Endodermal cell (in vitro differentiated cells): Measurements from ENCODE around the gene CALCA. TPM values are rescaled to one million over a fixed set of nuclear protein-coding genes. Genes with fewer than 3 reads are reported as not detected.
"Not testable (repeated sequence)": the region's sequence is repeated elsewhere in the genome, so short reads cannot be mapped to it uniquely, and the experiment has no call there.

Source experiments
- DNase-seq: peaks from one replicate; pipeline ENCODE4 v3.0.0-alpha.2; 2017
- H3K27ac ChIP-seq: 2 replicates; pipeline ENCODE4 v1.5.1; 2013; ENCODE audit warnings: mild to moderate bottlenecking, low read depth, low read length, moderate library complexity
- H3K27me3 ChIP-seq: 2 replicates; pipeline ENCODE4 v1.6.1; 2013; ENCODE audit warnings: mild to moderate bottlenecking, low read length, moderate library complexity; ENCODE audit not compliant: insufficient read depth, control insufficient read depth, poor library complexity, severe bottlenecking
- H3K36me3 ChIP-seq: 2 replicates; pipeline ENCODE4 v1.7.0; 2013; ENCODE audit warnings: mild to moderate bottlenecking, low read length, moderate library complexity; ENCODE audit not compliant: control insufficient read depth, insufficient read depth
- H3K4me1 ChIP-seq: one replicate; pipeline ENCODE4 v1.7.0; 2013; ENCODE audit warnings: low read length; ENCODE audit not compliant: control insufficient read depth, insufficient read depth
- H3K4me3 ChIP-seq: 2 replicates; pipeline ENCODE4 v1.5.1; 2013; ENCODE audit warnings: mild to moderate bottlenecking, low read length, moderate library complexity
- H3K9ac ChIP-seq: 2 replicates; pipeline ENCODE4 v1.6.1; 2013; ENCODE audit warnings: mild to moderate bottlenecking, low read length, moderate library complexity; ENCODE audit not compliant: poor library complexity, severe bottlenecking; ENCODE audit errors: extremely low read depth
- H3K9me3 ChIP-seq: 2 replicates; pipeline ENCODE4 v1.6.1; 2013; ENCODE audit warnings: mild to moderate bottlenecking, low read length, moderate library complexity; ENCODE audit not compliant: control insufficient read depth
- H3K27ac Mint-ChIP-seq: 2 replicates; pipeline ENCODE4 v1.8.0; 2020; ENCODE audit warnings: mixed read lengths
- H3K27me3 Mint-ChIP-seq: 2 replicates; pipeline ENCODE4 v1.8.0; 2021; ENCODE audit warnings: mild to moderate bottlenecking, mixed read lengths; ENCODE audit not compliant: insufficient read depth
- H3K36me3 Mint-ChIP-seq: 2 replicates; pipeline ENCODE4 v1.8.0; 2020; ENCODE audit warnings: low read depth, mixed read lengths
- H3K4me1 Mint-ChIP-seq: 2 replicates; pipeline ENCODE4 v1.8.0; 2020; ENCODE audit warnings: mixed read lengths
- H3K4me3 Mint-ChIP-seq: 2 replicates; pipeline ENCODE4 v1.8.0; 2020; ENCODE audit warnings: mild to moderate bottlenecking, moderate library complexity, mixed read lengths
- H3K9me3 Mint-ChIP-seq: 2 replicates; pipeline ENCODE4 v1.8.0; 2020; ENCODE audit warnings: mild to moderate bottlenecking, mixed read lengths
- WGBS, 2 experiments: methylation state at CpG; one replicate each; pipeline versions ENCODE4 v1.1.5 to v1.1.7; 2013; ENCODE audit warnings: missing lambda C conversion rate in 2 of 2, mixed read lengths in 1 of 2; ENCODE audit not compliant: insufficient coverage in 1 of 2, insufficient read length in 1 of 2; 5-methylcytosine and 5-hydroxymethylcytosine counted together
- total RNA-seq, 2 donors: library from RNA; stranded (reverse); fragmentation: NEBNext Ultra II Directional in 1 of 2; extraction: Animal tissue kit (Norgen Biotek cat#: 25700) in 1 of 2; gene quantifications; 2 replicates in 1 of 2; 3 replicates in 1 of 2; pipeline ENCODE4 v1.2.1, GENCODE V29; 2021
- TF ChIP-seq, protein P1 (sequence below): fragments of 200-600 bp; sonication (generic); conservative IDR thresholded peaks from 2 replicates; pipeline ENCODE4 v1.5.0; 2021; ENCODE audit warnings: antibody characterized with exemption, mild to moderate bottlenecking

The CALCA gene
- total RNA-seq, 2 donors from 2014 or later = not detected

DNA sequence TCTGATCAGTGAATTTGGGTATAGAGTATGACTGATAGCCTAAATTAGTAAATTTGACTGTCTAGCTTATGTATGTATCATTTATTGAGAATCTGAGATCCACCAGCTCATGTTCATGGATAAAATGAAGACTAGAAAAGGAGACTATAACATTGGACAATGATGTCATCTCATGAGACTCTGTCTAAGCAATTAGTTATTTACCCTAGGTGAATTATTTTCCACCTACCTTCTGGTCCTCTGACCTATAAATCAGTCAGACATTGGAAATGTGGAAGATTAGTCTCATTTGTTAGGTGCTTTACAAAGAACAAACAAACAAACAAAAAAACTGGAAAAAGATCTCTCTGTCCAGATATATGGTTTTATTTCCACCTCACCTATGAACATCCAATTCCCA, 38.7 kb upstream of the CALCA start:
- Mint-ChIP-seq H3K4me1 (no peaks in the 10 kb centered on the region), H3K27ac (no peak overlapping the region), H3K4me3 (no peak overlapping the region), H3K27me3 (peaks cover 4% of the 10 kb centered on the region), H3K9me3 (peaks cover 2% of the 10 kb centered on the region), H3K36me3 (no peaks in the 10 kb centered on the region)
- no peaks in the 10 kb centered on the region for H3K9me3 ChIP-seq
- no peak overlapping the region for H3K4me3 ChIP-seq
- H3K9ac ChIP-seq = no peak overlapping the region
- H3K36me3 ChIP-seq = no peaks in the 10 kb centered on the region
- peaks cover 10% of the 10 kb centered on the region for H3K27me3 ChIP-seq
- no peak for DNase-seq
- no peak overlapping the region for H3K27ac ChIP-seq
- H3K4me1 ChIP-seq = no peaks in the 10 kb centered on the region
- TF ChIP-seq, protein P1, sequence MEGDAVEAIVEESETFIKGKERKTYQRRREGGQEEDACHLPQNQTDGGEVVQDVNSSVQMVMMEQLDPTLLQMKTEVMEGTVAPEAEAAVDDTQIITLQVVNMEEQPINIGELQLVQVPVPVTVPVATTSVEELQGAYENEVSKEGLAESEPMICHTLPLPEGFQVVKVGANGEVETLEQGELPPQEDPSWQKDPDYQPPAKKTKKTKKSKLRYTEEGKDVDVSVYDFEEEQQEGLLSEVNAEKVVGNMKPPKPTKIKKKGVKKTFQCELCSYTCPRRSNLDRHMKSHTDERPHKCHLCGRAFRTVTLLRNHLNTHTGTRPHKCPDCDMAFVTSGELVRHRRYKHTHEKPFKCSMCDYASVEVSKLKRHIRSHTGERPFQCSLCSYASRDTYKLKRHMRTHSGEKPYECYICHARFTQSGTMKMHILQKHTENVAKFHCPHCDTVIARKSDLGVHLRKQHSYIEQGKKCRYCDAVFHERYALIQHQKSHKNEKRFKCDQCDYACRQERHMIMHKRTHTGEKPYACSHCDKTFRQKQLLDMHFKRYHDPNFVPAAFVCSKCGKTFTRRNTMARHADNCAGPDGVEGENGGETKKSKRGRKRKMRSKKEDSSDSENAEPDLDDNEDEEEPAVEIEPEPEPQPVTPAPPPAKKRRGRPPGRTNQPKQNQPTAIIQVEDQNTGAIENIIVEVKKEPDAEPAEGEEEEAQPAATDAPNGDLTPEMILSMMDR = no peak

DNA sequence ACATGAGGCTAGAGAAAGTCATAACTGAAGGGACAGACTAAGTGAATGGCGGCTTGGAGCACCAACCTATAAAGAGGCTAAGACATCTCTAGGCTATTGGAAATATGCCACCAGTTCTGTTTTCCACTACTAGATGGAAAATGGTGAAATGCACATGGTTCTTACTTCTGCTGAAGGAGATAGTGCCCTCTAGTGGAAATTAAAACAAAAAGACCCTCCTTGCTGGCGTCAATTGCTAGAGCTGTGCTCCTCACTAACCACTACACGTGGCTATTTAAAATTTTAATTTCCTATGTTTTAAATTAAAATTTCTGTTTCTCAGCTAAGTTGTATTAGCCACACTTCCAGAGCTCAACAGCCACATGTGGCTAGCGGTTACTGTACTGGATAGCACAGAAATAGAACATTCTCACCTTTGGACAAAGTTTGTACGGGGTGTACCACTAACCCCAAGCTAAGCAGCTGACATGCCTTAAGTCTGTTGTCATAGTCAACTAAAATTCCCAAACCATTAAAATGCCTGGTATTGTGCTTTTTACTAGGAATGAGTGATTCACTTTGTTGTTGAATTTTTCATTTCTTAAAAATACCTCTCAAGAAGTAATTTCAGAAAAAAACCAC, 34.1 kb upstream of the CALCA start:
- Mint-ChIP-seq H3K4me1 (no peaks in the 10 kb centered on the region), H3K9me3 (no peaks in the 10 kb centered on the region), H3K27ac (no peak overlapping the region), H3K36me3 (no peaks in the 10 kb centered on the region), H3K27me3 (peaks cover 15% of the 10 kb centered on the region), H3K4me3 (no peak overlapping the region)
- TF ChIP-seq, protein P1 = peak; percentile 87
- peaks cover 17% of the 10 kb centered on the region for H3K27me3 ChIP-seq
- H3K36me3 ChIP-seq = no peaks in the 10 kb centered on the region
- no peak overlapping the region for H3K27ac ChIP-seq
- 50 to 54% methylated on average over 3 to 5 of the region's 5 CpGs for WGBS, 2 experiments
- H3K9ac ChIP-seq = no peak overlapping the region
- no peak for DNase-seq
- H3K4me3 ChIP-seq = no peak overlapping the region
- no peaks in the 10 kb centered on the region for H3K4me1 ChIP-seq
- no peaks in the 10 kb centered on the region for H3K9me3 ChIP-seq

DNA sequence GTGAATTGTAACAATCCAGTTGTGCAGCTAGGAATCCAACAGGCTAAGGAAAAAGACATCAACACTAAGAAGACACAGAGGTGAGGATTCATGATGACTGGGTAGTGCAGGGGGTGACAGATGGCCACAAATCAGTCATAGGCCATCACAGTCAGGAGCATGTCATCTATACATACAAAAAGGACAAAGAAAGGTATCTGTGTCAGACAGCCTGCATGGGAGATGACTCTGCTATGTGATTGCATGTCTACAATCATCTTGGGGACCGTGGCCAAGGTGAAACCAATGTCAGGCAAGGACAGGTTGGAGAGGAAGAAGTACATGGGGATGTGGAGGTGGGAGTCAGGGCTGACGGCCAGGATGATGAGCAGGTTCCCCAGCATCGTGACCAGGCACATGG, 16.0 kb upstream of the CALCA start:
- not testable (repeated sequence) for H3K4me3 ChIP-seq, H3K9me3 ChIP-seq, H3K27ac Mint-ChIP-seq, H3K27me3 ChIP-seq, H3K4me1 ChIP-seq, H3K4me1 Mint-ChIP-seq, H3K9ac ChIP-seq, H3K36me3 Mint-ChIP-seq, DNase-seq, H3K36me3 ChIP-seq, H3K27ac ChIP-seq, H3K4me3 Mint-ChIP-seq, H3K9me3 Mint-ChIP-seq
- H3K27me3 Mint-ChIP-seq = peaks cover 12% of the 10 kb centered on the region
- WGBS, 2 experiments = 55 to 83% methylated on average over 2 to 3 of the region's 3 CpGs

DNA sequence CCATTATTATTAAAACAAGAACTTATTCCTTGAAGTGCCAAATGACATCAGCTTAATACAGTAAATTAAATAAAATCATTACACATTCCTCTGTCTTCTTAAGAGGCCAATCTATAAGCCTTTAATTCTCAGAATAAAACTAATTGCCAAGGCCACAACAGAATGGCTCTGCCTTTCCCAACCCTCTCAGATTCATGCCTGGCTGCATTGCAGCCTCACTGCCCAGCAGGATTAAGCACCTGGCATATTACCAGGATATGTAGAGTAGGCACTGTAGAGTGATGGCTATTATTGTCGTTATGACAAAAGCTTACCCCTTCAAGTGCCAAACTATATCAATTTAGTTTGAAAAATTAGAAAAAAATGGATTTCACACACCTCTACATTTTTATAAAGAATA, 9.4 kb upstream of the CALCA start:
- H3K27ac ChIP-seq = no peak overlapping the region
- DNase-seq = no peak
- TF ChIP-seq, protein P1 = no peak
- WGBS, 2 experiments = no CpG with 5 or more reads among the region's 1 CpG
- H3K9me3 Mint-ChIP-seq = no peaks in the 10 kb centered on the region
- H3K27me3 ChIP-seq = peaks cover 17% of the 10 kb centered on the region
- no peaks in the 10 kb centered on the region for H3K36me3 ChIP-seq
- H3K4me1 ChIP-seq = no peaks in the 10 kb centered on the region
- H3K4me3 Mint-ChIP-seq = no peak overlapping the region
- no peak overlapping the region for H3K4me3 ChIP-seq
- peaks cover 5% of the 10 kb centered on the region for H3K4me1 Mint-ChIP-seq
- H3K9ac ChIP-seq = no peak overlapping the region
- no peak overlapping the region for H3K27ac Mint-ChIP-seq
- peaks cover 30% of the 10 kb centered on the region for H3K27me3 Mint-ChIP-seq
- H3K36me3 Mint-ChIP-seq = no peaks in the 10 kb centered on the region
- no peaks in the 10 kb centered on the region for H3K9me3 ChIP-seq
